Spleen (tissue), 11 donors: ENCODE data around the gene TXNDC11. TPM values are rescaled to one million over a fixed set of nuclear protein-coding genes. Genes with fewer than 3 reads are reported as not detected.

Experiments
- DNase-seq: peaks from one replicate; pipeline ENCODE4 v3.0.0-alpha.2; 2020
- H3K27ac ChIP-seq, 8 donors: fragments of 200-600 bp; sonication (generic) in 7 of 8; 1 replicate in 4 of 8; 2 replicates in 4 of 8; pipeline versions ENCODE4 v1.5.0 to v1.8.0; 2016 to 2021; ENCODE audit warnings: inconsistent platforms in 4 of 8, mild to moderate bottlenecking in 4 of 8, moderate library complexity in 1 of 8
- H3K27me3 ChIP-seq, 7 donors: fragments of 200-600 bp; sonication (generic) in 6 of 7; replicated peaks in 1 of 7; 1 replicate in 4 of 7; 2 replicates in 3 of 7; pipeline versions ENCODE4 v1.5.0 to v1.8.0; 2016 to 2021; ENCODE audit warnings: inconsistent platforms in 3 of 7, mild to moderate bottlenecking in 1 of 7
- H3K36me3 ChIP-seq, 6 donors: fragments of 200-600 bp; sonication (generic) in 5 of 6; 1 replicate in 4 of 6; 2 replicates in 2 of 6; pipeline versions ENCODE4 v1.5.0 to v1.8.0; 2016 to 2021; ENCODE audit warnings: inconsistent platforms in 2 of 6
- H3K4me1 ChIP-seq, 6 donors: fragments of 200-600 bp; sonication (generic) in 5 of 6; 1 replicate in 3 of 6; 2 replicates in 3 of 6; pipeline versions ENCODE4 v1.5.0 to v1.8.0; 2016 to 2021; ENCODE audit warnings: inconsistent platforms in 3 of 6
- H3K4me3 ChIP-seq, 8 donors: fragments of 200-600 bp; sonication (generic) in 7 of 8; 1 replicate in 4 of 8; 2 replicates in 4 of 8; pipeline versions ENCODE4 v1.5.0 to v1.8.0; 2016 to 2021; ENCODE audit warnings: inconsistent platforms in 4 of 8, mild to moderate bottlenecking in 4 of 8, moderate library complexity in 2 of 8
- H3K9me3 ChIP-seq, 8 donors: fragments of 200-600 bp; sonication (generic) in 7 of 8; 1 replicate in 4 of 8; 2 replicates in 4 of 8; pipeline versions ENCODE4 v1.5.0 to v1.8.0; 2016 to 2021; ENCODE audit warnings: inconsistent platforms in 4 of 8
- POLR2A ChIP-seq, 3 donors: fragments of 450-650 bp; IDR thresholded peaks; one replicate each; pipeline ENCODE4 v1.5.1; 2017; ENCODE audit warnings: antibody characterized with exemption in 3 of 3, mild to moderate bottlenecking in 1 of 3
- POLR2AphosphoS5 ChIP-seq, 3 donors: sonication (generic); formaldehyde crosslinking; IDR thresholded peaks; one replicate each; pipeline ENCODE4 v1.5.1; 2017; ENCODE audit warnings: antibody characterized with exemption in 3 of 3
- WGBS, 5 donors: extraction: QIAGEN DNeasy Blood & Tissue Kit in 3 of 5; methylation state at CpG; one replicate each; pipeline versions ENCODE4 v1.1.5 to v1.1.7; 2013 to 2018; 5-methylcytosine and 5-hydroxymethylcytosine counted together
- intact Hi-C: fragments of 100-400 bp; cut with DNase I; formaldehyde crosslinking; loops from one replicate; pipeline ENCODE4 v1.15.0; 2023; ENCODE audit warnings: low total_unique reads
- polyA plus RNA-seq, 3 donors: library from polyadenylated mRNA; stranded (reverse); fragments of 200-250 nt; gene quantifications; one replicate each; pipeline ENCODE4 v1.2.1, GENCODE V29; 2013
- total RNA-seq, 7 donors: library from RNA; depleted of rRNA in 3 of 7; stranded (reverse); fragments of >200 nt in 3 of 7; fragmentation: NEBNext Ultra II Directional in 4 of 7; extraction: Animal tissue kit (Norgen Biotek cat#: 25700) in 4 of 7; gene quantifications; one replicate each; pipeline versions ENCODE4 v1.1.0 to v1.2.1, GENCODE V29; 2016 to 2021
- TF ChIP-seq, protein P1 (sequence below), 11 experiments: fragments of 200-600 bp in 7 of 11; fragments of 450-650 bp in 4 of 11; sonication (generic) in 4 of 11; IDR thresholded peaks in 8 of 11; conservative IDR thresholded peaks in 3 of 11; 1 replicate in 7 of 11; 2 replicates in 4 of 11; pipeline versions ENCODE4 v1.4.0 to v1.8.0; 2016 to 2021; ENCODE audit warnings: antibody characterized with exemption in 11 of 11, inconsistent platforms in 4 of 11, mild to moderate bottlenecking in 1 of 11
- donor health status: healthy with polysubstance abuse.
- donor health status: DM: no; HTN: no; CAD: no; lungs with moderate emphysema.
- donor health status: DM: no; HTN: no; CAD: no.
- donor health status: Bipolar disorder and iron deficiency.
- donor health status: healthy.
- donor health status: DM: no; HTN: no; CAD: no.
- donor health status: DM: yes; HTN: yes; CAD: no.

The TXNDC11 gene
- total and polyA plus RNA-seq, 10 donors = 28.3 to 104 (median 49.3) TPM

GRCh38 chr16:11681556-11681955 is 61.1 kb downstream of the TXNDC11 start:
- DNase-seq = peak; percentile 82
- intact Hi-C loops = no loop called here
- H3K36me3 ChIP-seq = peaks cover 0 to 87% (median 63%) of the 10 kb centered on the region in 6 donors
- peaks cover 65 to 100% (median 82%) of the 10 kb centered on the region in 6 donors for H3K4me1 ChIP-seq
- peak overlapping the region; percentile 39 to 93 (median 79) for H3K27ac ChIP-seq
- peak overlapping the region in 1 of 8 donors; percentile 25 for H3K4me3 ChIP-seq
- H3K9me3 ChIP-seq = no peaks in the 10 kb centered on the region
- no peaks in the 10 kb centered on the region for H3K27me3 ChIP-seq
- TF ChIP-seq POLR2A (IDR thresholded peaks at IDR 0.05) (no peak), POLR2AphosphoS5 (IDR thresholded peaks at IDR 0.05) (peak in 2 of 3 donors; percentile 74 to 85)
- 7 to 21% (median 11%) methylated on average over 2 of the region's 2 CpGs for WGBS, 5 donors

GRCh38 chr16:11679941-11680911 is 62.4 kb downstream of the TXNDC11 start:
- WGBS, 5 donors = 80 to 89% (median 88%) methylated on average over 12 of the region's 12 CpGs
- H3K27me3 ChIP-seq = no peaks in the 10 kb centered on the region
- no peak for DNase-seq
- intact Hi-C loops = no loop called here
- H3K4me3 ChIP-seq = peak overlapping the region in 1 of 8 donors; percentile 19
- peak overlapping the region; percentile 35 to 93 (median 79) for H3K27ac ChIP-seq
- H3K36me3 ChIP-seq = peaks cover 0 to 87% (median 61%) of the 10 kb centered on the region in 6 donors
- no peaks in the 10 kb centered on the region for H3K9me3 ChIP-seq
- peaks cover 71 to 100% (median 95%) of the 10 kb centered on the region in 6 donors for H3K4me1 ChIP-seq
- TF ChIP-seq POLR2AphosphoS5 (IDR thresholded peaks at IDR 0.05) = peak; percentile 25 to 41 (median 31)
- TF ChIP-seq POLR2A (IDR thresholded peaks at IDR 0.05) = no peak

DNA sequence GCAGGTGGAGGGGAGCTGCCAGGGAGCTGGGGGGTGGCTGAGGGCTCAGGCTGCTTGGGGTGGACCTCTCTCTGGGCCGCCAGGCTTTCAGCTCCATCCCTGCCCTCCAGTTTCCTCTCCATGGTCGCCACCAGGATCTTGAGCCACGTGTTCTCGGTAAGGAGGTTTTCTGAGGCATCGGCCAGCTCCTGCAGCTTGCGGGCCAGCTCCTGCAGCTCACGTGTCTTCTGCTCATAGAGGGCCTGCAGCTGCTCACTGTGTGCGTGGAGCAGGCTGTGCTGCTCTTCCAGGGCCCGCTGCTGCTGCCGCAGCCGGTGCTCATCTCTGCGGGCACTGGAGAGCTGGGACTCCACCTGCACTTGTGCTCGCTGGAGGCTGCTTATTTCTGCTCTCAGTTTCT is 63.4 kb downstream of the TXNDC11 start:
- H3K4me1 ChIP-seq = peaks cover 79 to 100% (median 97%) of the 10 kb centered on the region in 6 donors
- no peak for DNase-seq

GRCh38 chr16:11677959-11678881 is 64.4 kb downstream of the TXNDC11 start:
- H3K4me3 ChIP-seq = peak overlapping the region in 2 of 8 donors; percentile 2 to 39
- no peaks in the 10 kb centered on the region for H3K27me3 ChIP-seq
- peaks cover 88 to 100% (median 98%) of the 10 kb centered on the region in 6 donors for H3K4me1 ChIP-seq
- DNase-seq = no peak
- 50 to 68% (median 53%) methylated on average over 18 of the region's 18 CpGs for WGBS, 5 donors
- intact Hi-C loops = no loop called here
- peaks cover 0 to 77% (median 48%) of the 10 kb centered on the region in 6 donors for H3K36me3 ChIP-seq
- TF ChIP-seq POLR2AphosphoS5 (IDR thresholded peaks at IDR 0.05) (peak in 2 of 3 donors; percentile 42 to 44), POLR2A (IDR thresholded peaks at IDR 0.05) (no peak)
- H3K9me3 ChIP-seq = no peaks in the 10 kb centered on the region
- H3K27ac ChIP-seq = peak overlapping the region; percentile 42 to 93 (median 76)

More for the DNA sequence above, 63.4 kb downstream of the TXNDC11 start:
- Histone ChIP-seq H3K4me3 (no peak overlapping the region), H3K27me3 (no peaks in the 10 kb centered on the region), H3K36me3 (peaks cover 0 to 78% (median 54%) of the 10 kb centered on the region in 6 donors), H3K9me3 (no peaks in the 10 kb centered on the region), H3K27ac (peak overlapping the region in 6 of 8 donors; percentile 70 to 93 (median 87))
- intact Hi-C loops = no loop called here
- 81 to 93% (median 90%) methylated on average over 10 to 13 of the region's 13 CpGs for WGBS, 5 donors
- peak; percentile 18 to 62 (median 58) for TF ChIP-seq POLR2AphosphoS5 (IDR thresholded peaks at IDR 0.05)
- no peak for TF ChIP-seq POLR2A (IDR thresholded peaks at IDR 0.05)

- intact Hi-C loops = no loop called here
- peak overlapping the region; percentile 42 to 93 (median 76) for H3K27ac ChIP-seq
- no peak overlapping the region for H3K4me3 ChIP-seq
- H3K36me3 ChIP-seq = peaks cover 0 to 70% (median 45%) of the 10 kb centered on the region in 6 donors
- WGBS, 5 donors = 53 to 68% (median 65%) methylated on average over 9 of the region's 9 CpGs
- H3K9me3 ChIP-seq = no peaks in the 10 kb centered on the region
- H3K27me3 ChIP-seq = no peaks in the 10 kb centered on the region
- DNase-seq = no peak
- TF ChIP-seq POLR2A (IDR thresholded peaks at IDR 0.05) (no peak), POLR2AphosphoS5 (IDR thresholded peaks at IDR 0.05) (peak in 1 of 3 donors; percentile 34)
- H3K4me1 ChIP-seq = peaks cover 90 to 100% (median 98%) of the 10 kb centered on the region in 6 donors
These were observed 65.2 kb downstream of the TXNDC11 start for GRCh38 chr16:11677451-11677951.

GRCh38 chr16:11676799-11677198 is 65.9 kb downstream of the TXNDC11 start:
- peaks cover 88 to 100% (median 98%) of the 10 kb centered on the region in 6 donors for H3K4me1 ChIP-seq
- TF ChIP-seq POLR2AphosphoS5 (IDR thresholded peaks at IDR 0.05) (peak in 1 of 3 donors; percentile 30), POLR2A (IDR thresholded peaks at IDR 0.05) (no peak)
- TF ChIP-seq, protein P1, sequence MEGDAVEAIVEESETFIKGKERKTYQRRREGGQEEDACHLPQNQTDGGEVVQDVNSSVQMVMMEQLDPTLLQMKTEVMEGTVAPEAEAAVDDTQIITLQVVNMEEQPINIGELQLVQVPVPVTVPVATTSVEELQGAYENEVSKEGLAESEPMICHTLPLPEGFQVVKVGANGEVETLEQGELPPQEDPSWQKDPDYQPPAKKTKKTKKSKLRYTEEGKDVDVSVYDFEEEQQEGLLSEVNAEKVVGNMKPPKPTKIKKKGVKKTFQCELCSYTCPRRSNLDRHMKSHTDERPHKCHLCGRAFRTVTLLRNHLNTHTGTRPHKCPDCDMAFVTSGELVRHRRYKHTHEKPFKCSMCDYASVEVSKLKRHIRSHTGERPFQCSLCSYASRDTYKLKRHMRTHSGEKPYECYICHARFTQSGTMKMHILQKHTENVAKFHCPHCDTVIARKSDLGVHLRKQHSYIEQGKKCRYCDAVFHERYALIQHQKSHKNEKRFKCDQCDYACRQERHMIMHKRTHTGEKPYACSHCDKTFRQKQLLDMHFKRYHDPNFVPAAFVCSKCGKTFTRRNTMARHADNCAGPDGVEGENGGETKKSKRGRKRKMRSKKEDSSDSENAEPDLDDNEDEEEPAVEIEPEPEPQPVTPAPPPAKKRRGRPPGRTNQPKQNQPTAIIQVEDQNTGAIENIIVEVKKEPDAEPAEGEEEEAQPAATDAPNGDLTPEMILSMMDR (IDR thresholded peaks at IDR 0.05 in 8 of 11, conservative IDR thresholded peaks at IDR 0.05 in 3 of 11) = no peak
- no peaks in the 10 kb centered on the region for H3K9me3 ChIP-seq
- peak overlapping the region in 6 of 8 donors; percentile 43 to 93 (median 87) for H3K27ac ChIP-seq
- 80 to 87% (median 87%) methylated on average over 11 to 14 of the region's 14 CpGs for WGBS, 5 donors
- no peak for DNase-seq
- H3K4me3 ChIP-seq = no peak overlapping the region
- no peaks in the 10 kb centered on the region for H3K27me3 ChIP-seq
- intact Hi-C loops = no loop called here
- peaks cover 0 to 70% (median 44%) of the 10 kb centered on the region in 6 donors for H3K36me3 ChIP-seq
